ENCODE data around the gene AOX1. TPM values are rescaled to one million over a fixed set of nuclear protein-coding genes. Genes with fewer than 3 reads are reported as not detected.

AOX1 gene
- total and polyA plus RNA-seq, 2 experiments from 2014 or later, result 1.4 to 5.0 TPM

DNA sequence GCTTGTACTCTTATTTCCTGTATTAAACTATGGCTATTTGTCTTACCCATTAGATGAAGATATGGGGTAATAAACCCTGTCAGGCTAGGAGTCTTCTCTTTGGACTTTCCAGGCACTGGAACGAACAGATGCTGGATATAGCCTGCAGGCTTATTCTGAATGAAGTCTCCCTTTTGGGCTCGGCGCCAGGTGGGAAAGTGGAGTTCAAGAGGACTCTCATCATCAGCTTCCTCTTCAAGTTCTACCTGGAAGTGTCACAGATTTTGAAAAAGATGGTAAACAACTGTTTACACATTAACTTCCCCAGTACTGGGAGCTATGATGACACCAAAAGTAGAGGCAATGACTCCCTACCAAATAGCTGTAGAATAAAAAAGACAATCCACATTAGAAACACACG lies 27.9 kb downstream of the AOX1 start:
- no peak for DNase-seq (ENCODE audit: low spot score)
- TF ChIP-seq, protein P1, sequence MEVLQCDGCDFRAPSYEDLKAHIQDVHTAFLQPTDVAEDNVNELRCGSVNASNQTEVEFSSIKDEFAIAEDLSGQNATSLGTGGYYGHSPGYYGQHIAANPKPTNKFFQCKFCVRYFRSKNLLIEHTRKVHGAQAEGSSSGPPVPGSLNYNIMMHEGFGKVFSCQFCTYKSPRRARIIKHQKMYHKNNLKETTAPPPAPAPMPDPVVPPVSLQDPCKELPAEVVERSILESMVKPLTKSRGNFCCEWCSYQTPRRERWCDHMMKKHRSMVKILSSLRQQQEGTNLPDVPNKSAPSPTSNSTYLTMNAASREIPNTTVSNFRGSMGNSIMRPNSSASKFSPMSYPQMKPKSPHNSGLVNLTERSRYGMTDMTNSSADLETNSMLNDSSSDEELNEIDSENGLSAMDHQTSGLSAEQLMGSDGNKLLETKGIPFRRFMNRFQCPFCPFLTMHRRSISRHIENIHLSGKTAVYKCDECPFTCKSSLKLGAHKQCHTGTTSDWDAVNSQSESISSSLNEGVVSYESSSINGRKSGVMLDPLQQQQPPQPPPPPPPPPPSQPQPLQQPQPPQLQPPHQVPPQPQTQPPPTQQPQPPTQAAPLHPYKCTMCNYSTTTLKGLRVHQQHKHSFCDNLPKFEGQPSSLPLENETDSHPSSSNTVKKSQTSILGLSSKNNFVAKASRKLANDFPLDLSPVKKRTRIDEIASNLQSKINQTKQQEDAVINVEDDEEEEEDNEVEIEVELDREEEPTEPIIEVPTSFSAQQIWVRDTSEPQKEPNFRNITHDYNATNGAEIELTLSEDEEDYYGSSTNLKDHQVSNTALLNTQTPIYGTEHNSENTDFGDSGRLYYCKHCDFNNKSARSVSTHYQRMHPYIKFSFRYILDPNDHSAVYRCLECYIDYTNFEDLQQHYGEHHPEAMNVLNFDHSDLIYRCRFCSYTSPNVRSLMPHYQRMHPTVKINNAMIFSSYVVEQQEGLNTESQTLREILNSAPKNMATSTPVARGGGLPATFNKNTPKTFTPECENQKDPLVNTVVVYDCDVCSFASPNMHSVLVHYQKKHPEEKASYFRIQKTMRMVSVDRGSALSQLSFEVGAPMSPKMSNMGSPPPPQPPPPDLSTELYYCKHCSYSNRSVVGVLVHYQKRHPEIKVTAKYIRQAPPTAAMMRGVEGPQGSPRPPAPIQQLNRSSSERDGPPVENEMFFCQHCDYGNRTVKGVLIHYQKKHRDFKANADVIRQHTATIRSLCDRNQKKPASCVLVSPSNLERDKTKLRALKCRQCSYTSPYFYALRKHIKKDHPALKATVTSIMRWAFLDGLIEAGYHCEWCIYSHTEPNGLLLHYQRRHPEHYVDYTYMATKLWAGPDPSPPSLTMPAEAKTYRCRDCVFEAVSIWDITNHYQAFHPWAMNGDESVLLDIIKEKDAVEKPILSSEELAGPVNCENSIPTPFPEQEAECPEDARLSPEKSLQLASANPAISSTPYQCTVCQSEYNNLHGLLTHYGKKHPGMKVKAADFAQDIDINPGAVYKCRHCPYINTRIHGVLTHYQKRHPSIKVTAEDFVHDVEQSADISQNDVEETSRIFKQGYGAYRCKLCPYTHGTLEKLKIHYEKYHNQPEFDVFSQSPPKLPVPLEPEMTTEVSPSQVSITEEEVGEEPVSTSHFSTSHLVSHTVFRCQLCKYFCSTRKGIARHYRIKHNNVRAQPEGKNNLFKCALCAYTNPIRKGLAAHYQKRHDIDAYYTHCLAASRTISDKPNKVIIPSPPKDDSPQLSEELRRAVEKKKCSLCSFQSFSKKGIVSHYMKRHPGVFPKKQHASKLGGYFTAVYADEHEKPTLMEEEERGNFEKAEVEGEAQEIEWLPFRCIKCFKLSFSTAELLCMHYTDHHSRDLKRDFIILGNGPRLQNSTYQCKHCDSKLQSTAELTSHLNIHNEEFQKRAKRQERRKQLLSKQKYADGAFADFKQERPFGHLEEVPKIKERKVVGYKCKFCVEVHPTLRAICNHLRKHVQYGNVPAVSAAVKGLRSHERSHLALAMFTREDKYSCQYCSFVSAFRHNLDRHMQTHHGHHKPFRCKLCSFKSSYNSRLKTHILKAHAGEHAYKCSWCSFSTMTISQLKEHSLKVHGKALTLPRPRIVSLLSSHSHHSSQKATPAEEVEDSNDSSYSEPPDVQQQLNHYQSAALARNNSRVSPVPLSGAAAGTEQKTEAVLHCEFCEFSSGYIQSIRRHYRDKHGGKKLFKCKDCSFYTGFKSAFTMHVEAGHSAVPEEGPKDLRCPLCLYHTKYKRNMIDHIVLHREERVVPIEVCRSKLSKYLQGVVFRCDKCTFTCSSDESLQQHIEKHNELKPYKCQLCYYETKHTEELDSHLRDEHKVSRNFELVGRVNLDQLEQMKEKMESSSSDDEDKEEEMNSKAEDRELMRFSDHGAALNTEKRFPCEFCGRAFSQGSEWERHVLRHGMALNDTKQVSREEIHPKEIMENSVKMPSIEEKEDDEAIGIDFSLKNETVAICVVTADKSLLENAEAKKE (CRISPR knock-in tag; IDR thresholded peaks at IDR 0.05), result no peak
- TF ChIP-seq JUNB (IDR thresholded peaks at IDR 0.05; ENCODE audit: unreplicated experiment), result no peak
- TF ChIP-seq ZNF114 (CRISPR knock-in tag; IDR thresholded peaks at IDR 0.05), result no peak
- TF ChIP-seq STAT1 (IDR thresholded peaks at IDR 0.05; ENCODE audit: unreplicated experiment), result no peak
- TF ChIP-seq CREB1 (CRISPR knock-in tag; IDR thresholded peaks at IDR 0.05; ENCODE audit: low read depth), result no peak
- TF ChIP-seq, protein P2, sequence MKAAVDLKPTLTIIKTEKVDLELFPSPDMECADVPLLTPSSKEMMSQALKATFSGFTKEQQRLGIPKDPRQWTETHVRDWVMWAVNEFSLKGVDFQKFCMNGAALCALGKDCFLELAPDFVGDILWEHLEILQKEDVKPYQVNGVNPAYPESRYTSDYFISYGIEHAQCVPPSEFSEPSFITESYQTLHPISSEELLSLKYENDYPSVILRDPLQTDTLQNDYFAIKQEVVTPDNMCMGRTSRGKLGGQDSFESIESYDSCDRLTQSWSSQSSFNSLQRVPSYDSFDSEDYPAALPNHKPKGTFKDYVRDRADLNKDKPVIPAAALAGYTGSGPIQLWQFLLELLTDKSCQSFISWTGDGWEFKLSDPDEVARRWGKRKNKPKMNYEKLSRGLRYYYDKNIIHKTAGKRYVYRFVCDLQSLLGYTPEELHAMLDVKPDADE (IDR thresholded peaks at IDR 0.05), result no peak
- TF ChIP-seq POLR2AphosphoS5 (IDR thresholded peaks at IDR 0.05; ENCODE audit: low read depth), result no peak
- Mint-ChIP-seq H3K4me1 (no peaks in the 10 kb centered on the region), H3K27me3 (ENCODE audit: insufficient read depth, low read depth, poor library complexity) (no peaks in the 10 kb centered on the region), H3K4me3 (no peak overlapping the region), H3K9me3 (no peaks in the 10 kb centered on the region), H3K27ac (no peak overlapping the region), H3K36me3 (ENCODE audit: low read depth) (no peaks in the 10 kb centered on the region)
- no peaks in the 10 kb centered on the region for H3K4me1 ChIP-seq (ENCODE audit: insufficient read depth)
- no peak overlapping the region for H3K27ac ChIP-seq (ENCODE audit: low read depth)
- H3K4me3 ChIP-seq, result no peak overlapping the region
- H3K4me2 ChIP-seq, result no peak overlapping the region
- H3K79me2 ChIP-seq (replicated peaks; ENCODE audit: insufficient read depth), result no peaks in the 10 kb centered on the region
- H3K27me3 ChIP-seq (ENCODE audit: insufficient read depth), result no peaks in the 10 kb centered on the region
- no peak overlapping the region for H2AFZ ChIP-seq
- ATAC-seq, result no peak
- no peaks in the 10 kb centered on the region for H3F3A ChIP-seq (replicated peaks; ENCODE audit: low read depth)
- no peaks in the 10 kb centered on the region for H3K9me2 ChIP-seq (ENCODE audit: insufficient read depth)
- H3K36me3 ChIP-seq (ENCODE audit: insufficient read depth), result no peaks in the 10 kb centered on the region
- H4K20me1 ChIP-seq (replicated peaks; ENCODE audit: insufficient read depth), result no peaks in the 10 kb centered on the region

All from GM23338 (cell line).